ENCODE results near the gene PLK5. TPM values are rescaled to one million over a fixed set of nuclear protein-coding genes. Genes with fewer than 3 reads are reported as not detected.

Gene PLK5
- total RNA-seq, 1 experiment from 2014 or later, result not detected

DNA sequence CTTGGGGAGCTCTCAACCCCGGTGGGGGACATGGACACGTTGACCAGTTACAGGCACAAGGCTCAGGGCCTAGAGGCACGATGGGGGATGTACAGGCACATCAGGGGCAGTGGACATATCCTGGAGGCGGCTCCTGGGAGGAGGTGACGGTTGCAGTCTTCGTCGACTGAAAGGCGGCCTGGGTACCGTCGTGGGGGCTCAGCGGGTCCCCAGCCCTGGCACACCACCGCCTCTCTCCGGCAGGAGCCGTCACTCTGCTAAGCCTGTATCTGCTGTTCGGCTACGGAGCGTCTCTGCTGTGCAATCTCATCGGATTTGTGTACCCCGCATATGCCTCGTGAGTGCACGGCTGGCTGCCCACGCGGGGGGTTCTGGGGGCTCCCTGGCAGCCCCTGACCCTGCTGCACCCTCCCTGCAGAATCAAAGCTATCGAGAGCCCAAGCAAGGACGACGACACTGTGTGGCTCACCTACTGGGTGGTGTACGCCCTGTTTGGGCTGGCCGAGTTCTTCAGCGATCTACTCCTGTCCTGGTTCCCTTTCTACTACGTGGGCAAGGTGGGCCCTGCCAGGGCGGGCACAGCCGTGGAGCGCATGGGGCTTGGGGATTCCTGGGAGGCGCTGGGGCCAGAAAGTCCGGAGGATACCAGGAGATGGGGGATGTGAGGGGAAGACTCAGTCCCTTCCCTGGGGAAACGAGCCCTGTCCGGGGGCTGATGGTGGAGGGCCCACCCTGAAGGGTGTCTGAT lies 28.7 kb upstream of the PLK5 start:
- Histone ChIP-seq H3K9me3 (ENCODE audit: low read depth, low read length, poor library complexity, severe bottlenecking) (no peaks in the 10 kb centered on the region), H3K27me3 (replicated peaks; ENCODE audit: insufficient read depth, low read depth, low read length, poor library complexity) (no peaks in the 10 kb centered on the region), H3K4me1 (ENCODE audit: insufficient read depth, low read length, poor library complexity, severe bottlenecking) (peaks cover 6% of the 10 kb centered on the region), H3K27ac (ENCODE audit: low read depth, low read length, poor library complexity, severe bottlenecking) (no peak overlapping the region), H3K4me3 (ENCODE audit: low read depth, low read length, poor library complexity, severe bottlenecking) (no peak overlapping the region), H3K36me3 (ENCODE audit: insufficient read depth, low read length, poor library complexity, severe bottlenecking) (no peaks in the 10 kb centered on the region)
- intact Hi-C loops (cut with micrococcal nuclease; ENCODE audit: unreplicated experiment), result no loop called here
- no TSS peak for BruUV-seq (replicated peaks)
- POLR2A ChIA-PET (ENCODE audit: low non-redundant PET), result no interaction called here
- DNase-seq (ENCODE audit: low spot score), result no peak
- TF ChIP-seq EZH2 (IDR thresholded peaks at IDR 0.05; ENCODE audit: borderline replicate concordance, low read depth, low read length, poor library complexity, severe bottlenecking), result no peak
- no peak for TF ChIP-seq CTCF (conservative IDR thresholded peaks at IDR 0.05; ENCODE audit: low read depth, low read length)
- CTCF ChIA-PET, result interaction anchor here (0.5 kb wide), 1 partner anchor 229 kb away, joined by 3 read pairs; no protein-coding TSS in a partner anchor

DNA sequence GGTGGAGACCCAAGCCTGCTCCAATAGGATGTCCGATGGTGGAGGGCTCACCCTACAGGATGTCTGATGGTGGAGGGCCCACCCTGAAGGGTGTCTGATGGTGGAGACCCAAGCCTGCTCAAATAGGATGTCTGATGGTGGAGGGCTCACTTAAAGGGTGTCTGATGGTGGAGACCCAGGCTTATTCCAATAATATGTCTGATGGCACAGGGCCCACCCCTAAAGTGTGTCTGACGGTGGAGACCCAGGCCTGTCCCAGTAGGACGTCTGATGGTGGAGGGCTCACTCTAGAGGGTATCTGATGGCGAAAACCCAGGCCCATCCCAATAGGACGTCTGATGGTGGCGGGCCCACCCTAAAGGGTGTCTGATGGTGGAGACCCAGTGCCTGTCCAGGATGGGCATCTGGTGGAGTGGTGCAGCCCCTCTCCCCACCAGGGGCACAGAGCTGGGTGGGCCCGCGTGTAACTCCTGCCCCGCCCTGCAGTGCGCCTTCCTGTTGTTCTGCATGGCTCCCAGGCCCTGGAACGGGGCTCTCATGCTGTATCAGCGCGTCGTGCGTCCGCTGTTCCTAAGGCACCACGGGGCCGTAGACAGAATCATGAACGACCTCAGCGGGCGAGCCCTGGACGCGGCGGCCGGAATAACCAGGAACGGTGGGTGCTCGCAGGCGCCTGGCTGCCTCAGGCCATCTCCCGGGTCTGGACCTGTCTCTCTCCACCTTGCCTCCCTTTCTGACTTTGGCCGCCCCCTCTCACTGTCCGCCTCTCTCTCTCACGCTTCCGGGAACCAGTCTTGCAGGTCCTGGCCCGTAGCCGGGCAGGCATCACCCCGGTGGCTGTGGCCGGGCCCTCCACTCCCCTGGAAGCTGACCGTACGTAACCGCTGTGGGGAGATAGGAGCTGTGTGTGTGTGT lies 27.8 kb upstream of the PLK5 start:
- H3K27ac ChIP-seq (ENCODE audit: low read depth, low read length, poor library complexity, severe bottlenecking), result no peak overlapping the region
- no peaks in the 10 kb centered on the region for H3K36me3 ChIP-seq (ENCODE audit: insufficient read depth, low read length, poor library complexity, severe bottlenecking)
- BruUV-seq (replicated peaks), result no TSS peak
- H3K27me3 ChIP-seq (replicated peaks; ENCODE audit: insufficient read depth, low read depth, low read length, poor library complexity), result no peaks in the 10 kb centered on the region
- H3K9me3 ChIP-seq (ENCODE audit: low read depth, low read length, poor library complexity, severe bottlenecking), result no peaks in the 10 kb centered on the region
- POLR2A ChIA-PET (ENCODE audit: low non-redundant PET), result no interaction called here
- no peak overlapping the region for H3K4me3 ChIP-seq (ENCODE audit: low read depth, low read length, poor library complexity, severe bottlenecking)
- CTCF ChIA-PET, result interaction anchor here (0.5 kb wide), 1 partner anchor 229 kb away, joined by 3 read pairs; no protein-coding TSS in a partner anchor
- DNase-seq (ENCODE audit: low spot score), result no peak
- TF ChIP-seq CTCF (conservative IDR thresholded peaks at IDR 0.05; ENCODE audit: low read depth, low read length) (no peak), EZH2 (IDR thresholded peaks at IDR 0.05; ENCODE audit: borderline replicate concordance, low read depth, low read length, poor library complexity, severe bottlenecking) (no peak)
- H3K4me1 ChIP-seq (ENCODE audit: insufficient read depth, low read length, poor library complexity, severe bottlenecking), result peaks cover 6% of the 10 kb centered on the region
- intact Hi-C loops (cut with micrococcal nuclease; ENCODE audit: unreplicated experiment), result no loop called here

DNA sequence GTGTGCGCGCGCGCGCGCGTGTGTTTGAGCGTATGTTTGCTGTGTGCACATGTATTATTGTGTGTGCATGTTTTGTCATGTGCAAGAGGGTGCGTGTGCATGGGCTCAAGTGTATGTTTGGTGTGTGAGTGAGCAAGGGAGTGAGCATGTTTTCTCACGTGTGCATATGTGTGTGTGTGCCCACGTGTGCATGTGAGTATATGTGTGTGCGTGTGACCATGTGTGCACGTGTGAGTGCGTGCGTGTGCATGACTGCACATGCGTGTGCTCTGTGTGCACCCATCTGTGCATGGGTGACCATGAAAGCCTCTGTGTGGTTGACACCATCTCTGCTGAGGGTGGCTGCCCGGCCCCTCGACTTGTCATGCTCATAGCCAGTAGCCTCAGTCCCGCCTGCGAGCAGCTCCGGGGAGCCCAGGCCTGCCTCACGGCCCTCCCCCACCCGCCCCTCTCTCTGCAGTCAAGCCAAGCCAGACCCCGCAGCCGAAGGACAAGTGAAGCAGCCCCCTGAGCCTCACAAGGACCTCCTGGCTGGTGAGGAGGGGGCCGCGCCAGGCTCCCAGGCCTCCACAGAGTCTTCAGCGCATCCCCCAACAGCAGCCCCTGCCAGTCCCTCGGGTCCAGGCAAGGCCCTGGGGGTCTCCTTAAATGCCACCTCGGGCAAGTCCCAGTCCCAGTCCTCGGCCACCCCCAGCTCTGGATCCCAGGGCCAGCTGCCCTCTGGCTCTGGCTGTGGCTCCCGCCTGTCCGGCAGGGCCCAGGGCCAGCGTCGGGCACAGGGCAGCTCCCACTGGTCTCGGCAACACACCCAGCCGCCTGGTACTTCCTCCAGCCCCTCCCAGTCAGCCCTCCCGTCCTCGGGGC lies 26.9 kb upstream of the PLK5 start:
- Histone ChIP-seq H3K9me3 (ENCODE audit: low read depth, low read length, poor library complexity, severe bottlenecking) (no peaks in the 10 kb centered on the region), H3K27ac (ENCODE audit: low read depth, low read length, poor library complexity, severe bottlenecking) (no peak overlapping the region), H3K4me1 (ENCODE audit: insufficient read depth, low read length, poor library complexity, severe bottlenecking) (no peaks in the 10 kb centered on the region), H3K4me3 (ENCODE audit: low read depth, low read length, poor library complexity, severe bottlenecking) (no peak overlapping the region), H3K27me3 (replicated peaks; ENCODE audit: insufficient read depth, low read depth, low read length, poor library complexity) (no peaks in the 10 kb centered on the region), H3K36me3 (ENCODE audit: insufficient read depth, low read length, poor library complexity, severe bottlenecking) (no peaks in the 10 kb centered on the region)
- intact Hi-C loops (cut with micrococcal nuclease; ENCODE audit: unreplicated experiment), result no loop called here
- no peak for TF ChIP-seq EZH2 (IDR thresholded peaks at IDR 0.05; ENCODE audit: borderline replicate concordance, low read depth, low read length, poor library complexity, severe bottlenecking)
- TF ChIP-seq CTCF (conservative IDR thresholded peaks at IDR 0.05; ENCODE audit: low read depth, low read length), result no peak
- POLR2A ChIA-PET (ENCODE audit: low non-redundant PET), result interaction anchor here (0.6 kb wide), 1 partner anchor 96 kb away, joined by 7 read pairs; the partner anchor contains the start of gene MBD3
- DNase-seq (ENCODE audit: low spot score), result no peak
- no TSS peak for BruUV-seq (replicated peaks)
- CTCF ChIA-PET, result no interaction called here

Measured in A673 (cell line).